H9 (cell line): ENCODE data around the gene PDYN. TPM values are rescaled to one million over a fixed set of nuclear protein-coding genes. Genes with fewer than 3 reads are reported as not detected.

Source experiments
- DNase-seq: peaks from one replicate; pipeline ENCODE4 v3.0.0-alpha.2; 2017
- H2AFZ ChIP-seq: one replicate; pipeline ENCODE4 v1.6.1; 2013; ENCODE audit warnings: mild to moderate bottlenecking, low read length, control low read depth, moderate library complexity
- H2AK5ac ChIP-seq: 2 replicates; pipeline ENCODE4 v1.6.1; 2013; ENCODE audit warnings: low read length, control low read depth, mixed read lengths; ENCODE audit not compliant: insufficient read length
- H2BK120ac ChIP-seq: one replicate; pipeline ENCODE4 v1.6.1; 2013; ENCODE audit warnings: low read depth, mild to moderate bottlenecking, low read length, control low read depth, inconsistent platforms; ENCODE audit not compliant: poor library complexity, severe bottlenecking
- H2BK12ac ChIP-seq: 2 replicates; pipeline ENCODE4 v1.6.1; 2013; ENCODE audit warnings: low read length, control low read depth, mixed read lengths, low read depth; ENCODE audit not compliant: insufficient read length
- H2BK15ac ChIP-seq: 2 replicates; pipeline ENCODE4 v1.6.1; 2013; ENCODE audit warnings: low read depth, low read length, control low read depth
- H2BK20ac ChIP-seq: one replicate; pipeline ENCODE4 v1.6.1; 2013; ENCODE audit warnings: low read depth, mild to moderate bottlenecking, low read length, control low read depth, inconsistent platforms; ENCODE audit not compliant: poor library complexity, severe bottlenecking
- H2BK5ac ChIP-seq: 2 replicates; pipeline ENCODE4 v1.6.1; 2013; ENCODE audit warnings: low read length, control low read depth, mixed read lengths; ENCODE audit not compliant: insufficient read length
- H3K14ac ChIP-seq: 2 replicates; pipeline ENCODE4 v1.6.1; 2013; ENCODE audit warnings: low read length, control low read depth; ENCODE audit not compliant: insufficient read depth
- H3K18ac ChIP-seq: 2 replicates; pipeline ENCODE4 v1.6.1; 2013; ENCODE audit warnings: low read depth, mild to moderate bottlenecking, mixed read lengths, low read length, control low read depth; ENCODE audit not compliant: insufficient read length
- H3K23ac ChIP-seq: 2 replicates; pipeline ENCODE4 v1.6.1; 2013; ENCODE audit warnings: low read length, control low read depth, mixed read lengths, low read depth; ENCODE audit not compliant: insufficient read length
- H3K23me2 ChIP-seq: 2 replicates; pipeline ENCODE4 v1.6.1; 2013; ENCODE audit warnings: low read depth, mild to moderate bottlenecking, mixed read lengths, low read length, control low read depth; ENCODE audit not compliant: insufficient read length, poor library complexity, severe bottlenecking
- H3K27ac ChIP-seq: 2 replicates; pipeline ENCODE4 v1.5.1; 2013; ENCODE audit warnings: low read length, control low read depth, mixed read lengths, low read depth; ENCODE audit not compliant: insufficient read length
- H3K27me3 ChIP-seq: 2 replicates; pipeline ENCODE4 v1.6.1; 2013; ENCODE audit warnings: low read length, control low read depth, inconsistent platforms; ENCODE audit not compliant: insufficient read depth
- H3K4ac ChIP-seq: 2 replicates; pipeline ENCODE4 v1.6.1; 2013; ENCODE audit warnings: low read depth, mild to moderate bottlenecking, control low read depth, inconsistent platforms, low read length, moderate library complexity
- H3K4me1 ChIP-seq: 2 replicates; pipeline ENCODE4 v1.6.1; 2013; ENCODE audit warnings: low read length, control low read depth, inconsistent platforms; ENCODE audit not compliant: insufficient read depth
- H3K4me2 ChIP-seq: 2 replicates; pipeline ENCODE4 v1.6.1; 2013; ENCODE audit warnings: low read length, control low read depth, mixed read lengths; ENCODE audit not compliant: insufficient read length, insufficient read depth
- H3K56ac ChIP-seq: 2 replicates; pipeline ENCODE4 v1.6.1; 2013; ENCODE audit warnings: low read depth, mild to moderate bottlenecking, mixed read lengths, low read length, control low read depth; ENCODE audit not compliant: insufficient read length
- H3K79me1 ChIP-seq: 2 replicates; pipeline ENCODE4 v1.6.1; 2013; ENCODE audit warnings: low read depth, mild to moderate bottlenecking, moderate library complexity, low read length, control low read depth, inconsistent platforms; ENCODE audit not compliant: insufficient read depth, poor library complexity, severe bottlenecking
- H3K79me2 ChIP-seq: 2 replicates; pipeline ENCODE4 v1.6.1; 2013; ENCODE audit warnings: low read length, control low read depth, inconsistent platforms; ENCODE audit not compliant: insufficient read depth
- H3K9ac ChIP-seq: 2 replicates; pipeline ENCODE4 v1.6.1; 2013; ENCODE audit warnings: low read length, control low read depth, mixed read lengths; ENCODE audit not compliant: insufficient read length; ENCODE audit errors: extremely low read depth
- H3K9me3 ChIP-seq: one replicate; pipeline ENCODE4 v1.6.1; 2013; ENCODE audit warnings: low read depth, low read length, inconsistent platforms; ENCODE audit not compliant: control insufficient read depth
- H3T11ph ChIP-seq: one replicate; pipeline ENCODE4 v1.6.1; 2013; ENCODE audit warnings: mild to moderate bottlenecking, low read length, control low read depth, inconsistent platforms
- H4K20me1 ChIP-seq: one replicate; pipeline ENCODE4 v1.6.1; 2013; ENCODE audit not compliant: control insufficient read depth, insufficient read length, insufficient read depth
- H4K5ac ChIP-seq: 2 replicates; pipeline ENCODE4 v1.6.1; 2013; ENCODE audit warnings: low read depth, mild to moderate bottlenecking, mixed read lengths, low read length, control low read depth; ENCODE audit not compliant: insufficient read length
- H4K8ac ChIP-seq: replicated peaks from 2 replicates; pipeline ENCODE4 v1.6.1; 2013; ENCODE audit warnings: low read length, control low read depth, mixed read lengths, low read depth; ENCODE audit not compliant: insufficient read length
- H4K91ac ChIP-seq: 2 replicates; pipeline ENCODE4 v1.6.1; 2013; ENCODE audit warnings: low read depth, mild to moderate bottlenecking, moderate library complexity, mixed read lengths, low read length, control low read depth; ENCODE audit not compliant: insufficient read length
- H3K27ac Mint-ChIP-seq, 3 experiments: 2 replicates in 2 of 3; 3 replicates in 1 of 3; pipeline ENCODE4 v1.8.0; 2020 to 2021; ENCODE audit warnings: mixed read lengths in 3 of 3, mild to moderate bottlenecking in 1 of 3, moderate library complexity in 1 of 3
- H3K27me3 Mint-ChIP-seq: 2 replicates; pipeline ENCODE4 v1.8.0; 2021; ENCODE audit warnings: low read depth, mild to moderate bottlenecking, moderate library complexity, mixed read lengths
- H3K36me3 Mint-ChIP-seq, 3 experiments: 2 replicates in 2 of 3; 3 replicates in 1 of 3; pipeline ENCODE4 v1.8.0; 2020 to 2021; ENCODE audit warnings: low read depth in 3 of 3, mixed read lengths in 3 of 3; ENCODE audit not compliant: insufficient read depth in 1 of 3
- H3K4me1 Mint-ChIP-seq, 2 experiments: 2 replicates each; pipeline ENCODE4 v1.8.0; 2020; ENCODE audit warnings: mixed read lengths in 2 of 2
- H3K4me3 Mint-ChIP-seq, 2 experiments: 2 replicates in 1 of 2; 3 replicates in 1 of 2; pipeline ENCODE4 v1.8.0; 2020 to 2021; ENCODE audit warnings: mild to moderate bottlenecking in 2 of 2, mixed read lengths in 2 of 2, moderate library complexity in 1 of 2
- H3K9me3 Mint-ChIP-seq, 2 experiments: 2 replicates in 1 of 2; 3 replicates in 1 of 2; pipeline ENCODE4 v1.8.0; 2020; ENCODE audit warnings: mild to moderate bottlenecking in 2 of 2, mixed read lengths in 2 of 2, moderate library complexity in 1 of 2
- CTCF ChIP-seq: fragments of 200-600 bp; sonication (generic); conservative IDR thresholded peaks from 3 replicates; pipeline ENCODE4 v1.8.0; 2021; ENCODE audit warnings: antibody characterized with exemption, mild to moderate bottlenecking
- WGBS: extraction: QIAGEN DNeasy Blood & Tissue Kit; methylation state at CpG from one replicate; pipeline ENCODE4 v1.1.7; 2013; ENCODE audit warnings: missing lambda C conversion rate, low lambda C conversion rate, mixed read lengths; ENCODE audit not compliant: insufficient read length; ENCODE audit errors: extremely low coverage; 5-methylcytosine and 5-hydroxymethylcytosine counted together
- total RNA-seq: library from RNA; stranded (reverse); gene quantifications from 2 replicates; pipeline ENCODE4 v1.2.1, GENCODE V29; 2021

PDYN gene
- total RNA-seq, 1 experiment from 2014 or later: 0.63 TPM

- Histone ChIP-seq H2BK120ac (no peak overlapping the region), H3K9me3 (no peaks in the 10 kb centered on the region), H2BK5ac (no peak overlapping the region), H3K23ac (no peak overlapping the region), H2AK5ac (no peak overlapping the region), H3K9ac (no peak overlapping the region), H3K79me2 (no peaks in the 10 kb centered on the region), H3K56ac (no peak overlapping the region), H3K79me1 (no peaks in the 10 kb centered on the region), H2BK15ac (no peak overlapping the region), H3K27me3 (no peaks in the 10 kb centered on the region), H3K14ac (no peak overlapping the region), H4K20me1 (no peaks in the 10 kb centered on the region), H4K5ac (no peak overlapping the region), H3K27ac (no peak overlapping the region), H4K91ac (no peak overlapping the region), H2AFZ (no peak overlapping the region), H3T11ph (no peak overlapping the region), H2BK20ac (no peak overlapping the region), H3K18ac (no peak overlapping the region), H3K4me2 (no peak overlapping the region), H3K4me1 (0 out of 2 replicates have a peak, but pooled peaks cover 4% of the 10 kb centered on the region), H3K23me2 (no peaks in the 10 kb centered on the region), H2BK12ac (no peak overlapping the region), H3K4ac (no peak overlapping the region), H4K8ac (no peak overlapping the region)
- DNase-seq: no peak
- Mint-ChIP-seq H3K27ac (no peak overlapping the region), H3K9me3 (no peaks in the 10 kb centered on the region; a peak in 1 of 5 replicates), H3K4me1 (peaks cover 19 to 25% of the 10 kb centered on the region in 2 experiments), H3K27me3 (peaks cover 6% of the 10 kb centered on the region), H3K36me3 (no peaks in the 10 kb centered on the region; a peak in 1 of 7 replicates), H3K4me3 (no peak overlapping the region)
- no CpG with 5 or more reads among the region's 7 CpGs for WGBS
- no peak for TF ChIP-seq CTCF
These were observed 65.1 kb downstream of the PDYN start for GRCh38 chr20:1928782-1929181.

Other genes with a start within 250 kb of the PDYN start
- 5.8 and 6.0 TPM in 2 replicates for gene SIRPA, start 98.7 kb downstream of the PDYN start, total RNA-seq
- gene STK35, start 107.8 kb upstream of the PDYN start, total RNA-seq: 65.2 and 66.2 TPM in 2 replicates